GM21390 (cell line): ENCODE measurements around the gene FXYD6.
"Not testable (repeated sequence)": the region's sequence is repeated elsewhere in the genome, so short reads cannot be mapped to it uniquely, and the experiment has no call there.

Experiments
- ATAC-seq: cut with Tn5 transposase; IDR thresholded peaks from one replicate; pipeline ENCODE4 v1.9.1; 2021; ENCODE audit not compliant: unreplicated experiment

The FXYD6 gene

GRCh38 chr11:117876341-117877119, at the start of gene FXYD6:
FXYD6 (minus strand) TSS chr11:117876658; CDS start chr11:117842776, 33,882 bp downstream.
- ATAC-seq: no peak

- ATAC-seq: not testable (repeated sequence)
Measured at GRCh38 chr11:117926166-117926565, 49.7 kb upstream of the FXYD6 start.

- ATAC-seq: no peak
Measured at GRCh38 chr11:117925198-117925925, 48.9 kb upstream of the FXYD6 start.

- no peak for ATAC-seq
Measured at GRCh38 chr11:117924631-117925170, 48.2 kb upstream of the FXYD6 start.

GRCh38 chr11:117923773-117924172, 47.3 kb upstream of the FXYD6 start:
- ATAC-seq: no peak

GRCh38 chr11:117923275-117923674, 46.8 kb upstream of the FXYD6 start:
- no peak for ATAC-seq

- no peak for ATAC-seq
Measured at GRCh38 chr11:117921893-117922292, 45.4 kb upstream of the FXYD6 start.

- no peak for ATAC-seq
Measured at GRCh38 chr11:117921456-117921855, 45.0 kb upstream of the FXYD6 start.

- no peak for ATAC-seq
Measured at GRCh38 chr11:117919781-117920221, 43.3 kb upstream of the FXYD6 start.

GRCh38 chr11:117919341-117919740, 42.9 kb upstream of the FXYD6 start:
- ATAC-seq: no peak

- no peak for ATAC-seq
Measured at GRCh38 chr11:117918366-117919255, 42.2 kb upstream of the FXYD6 start.

- no peak for ATAC-seq
Measured at GRCh38 chr11:117917591-117918151, 41.2 kb upstream of the FXYD6 start.

- ATAC-seq: no peak
Measured at GRCh38 chr11:117916956-117917355, 40.5 kb upstream of the FXYD6 start.

GRCh38 chr11:117915672-117916235, 39.3 kb upstream of the FXYD6 start:
- ATAC-seq: no peak

- ATAC-seq: no peak
Measured at GRCh38 chr11:117914991-117915618, 38.6 kb upstream of the FXYD6 start.

- no peak for ATAC-seq
Measured at GRCh38 chr11:117914398-117914761, 37.9 kb upstream of the FXYD6 start.

- ATAC-seq: no peak
Measured at GRCh38 chr11:117913736-117914397, 37.4 kb upstream of the FXYD6 start.

GRCh38 chr11:117912497-117912896, 36.0 kb upstream of the FXYD6 start:
- ATAC-seq: no peak

- ATAC-seq: no peak
Measured at GRCh38 chr11:117911694-117912093, 35.2 kb upstream of the FXYD6 start.
